HCT116 (cell line): Measurements from ENCODE around the gene SPEF1. TPM values are rescaled to one million over a fixed set of nuclear protein-coding genes. Genes with fewer than 3 reads are reported as not detected.

Source experiments
- ATAC-seq: fragments of 200-7000 bp; cut with Tn5 transposase; 2 replicates; pipeline ENCODE4 v1.9.1; 2020; ENCODE audit warnings: mild to moderate bottlenecking, moderate library complexity
- BruUV-seq: library from RNA; stranded (reverse); fragments of 400-500 nt; replicated peaks from 2 replicates; lab custom pipeline; 2021; lab: Mats Ljungman, UMichigan
- CTCF ChIA-PET: fragments of 300-600 bp; sonication (Branson Sonifier 250); formaldehyde crosslinking; loops from one replicate; lab custom pipeline; 2021; ENCODE audit warnings: antibody characterized with exemption; lab: Charles Lee
- POLR2A ChIA-PET: fragments of 300-600, 350-600 bp; sonication (Branson Sonifier 250); formaldehyde crosslinking; loops from one replicate; lab custom pipeline; 2021; ENCODE audit warnings: antibody characterized with exemption; lab: Charles Lee
- RAD21 ChIA-PET, 2 experiments: fragments of 300-600 bp; sonication (Branson Sonifier 250); formaldehyde crosslinking; loops; one replicate each; lab custom pipeline; 2023; ENCODE audit warnings: low total read pairs in 2 of 2; ENCODE audit not compliant: uncharacterized antibody in 2 of 2, unreplicated experiment in 2 of 2, low non-redundant PET in 1 of 2; lab: Charles Lee
- DNase-seq: peaks from one replicate; pipeline ENCODE4 v3.0.0-alpha.2; 2010; ENCODE audit warnings: low read depth, low spot score
- H2AFZ ChIP-seq: fragments of 200-600 bp; shearing (Covaris generic), sonication (generic); 2 replicates; pipeline ENCODE4 v1.6.1; 2017; ENCODE audit warnings: low read depth, mixed run types, mixed read lengths, antibody characterized with exemption, low read length; ENCODE audit not compliant: poor library complexity, severe bottlenecking
- H3K27ac ChIP-seq: 2 replicates; pipeline ENCODE4 v1.5.1; 2012; ENCODE audit warnings: low read depth, low read length
- H3K27me3 ChIP-seq: fragments of 200-600 bp; sonication (generic); 2 replicates; pipeline ENCODE4 v1.6.1; 2016; ENCODE audit warnings: mixed run types, low read length, mixed read lengths; ENCODE audit not compliant: insufficient read depth
- H3K36me3 ChIP-seq, 2 experiments: fragments of 200-500 bp in 1 of 2; fragments of 200-600 bp in 1 of 2; sonication (Bioruptor generic) in 1 of 2; sonication (generic) in 1 of 2; 2 replicates each; pipeline versions ENCODE4 v1.5.1 to v1.6.1; 2014 to 2016; ENCODE audit warnings: low read length in 2 of 2, inconsistent platforms in 1 of 2, mixed read lengths in 1 of 2, mixed run types in 1 of 2; ENCODE audit not compliant: insufficient read depth in 2 of 2, control insufficient read depth in 1 of 2
- H3K4me1 ChIP-seq, 2 experiments: fragments of 200-600 bp in 1 of 2; sonication (generic) in 1 of 2; 2 replicates each; pipeline versions ENCODE4 v1.5.1 to v1.6.1; 2012 to 2017; ENCODE audit warnings: low read length in 2 of 2, inconsistent platforms in 1 of 2, mild to moderate bottlenecking in 1 of 2, mixed read lengths in 1 of 2, mixed run types in 1 of 2, moderate library complexity in 1 of 2; ENCODE audit not compliant: insufficient read depth in 2 of 2, control insufficient read depth in 1 of 2
- H3K4me2 ChIP-seq: fragments of 200-600 bp; sonication (generic); 2 replicates; pipeline ENCODE4 v1.6.1; 2017; ENCODE audit warnings: mixed run types, low read length, mixed read lengths
- H3K4me3 ChIP-seq, 2 experiments: fragments of 200-600 bp in 1 of 2; sonication (generic) in 1 of 2; replicated peaks in 1 of 2; 2 replicates each; pipeline ENCODE4 v1.5.1; 2011 to 2016; ENCODE audit warnings: low read length in 2 of 2, control low read depth in 1 of 2, low read depth in 1 of 2, mild to moderate bottlenecking in 1 of 2, mixed read lengths in 1 of 2, mixed run types in 1 of 2
- H3K79me2 ChIP-seq: fragments of 200-600 bp; sonication (generic); 2 replicates; pipeline ENCODE4 v1.6.1; 2017; ENCODE audit warnings: mild to moderate bottlenecking, mixed run types, low read length, moderate library complexity, mixed read lengths; ENCODE audit not compliant: insufficient read depth
- H3K9ac ChIP-seq: fragments of 200-600 bp; sonication (generic); 2 replicates; pipeline ENCODE4 v1.6.1; 2016; ENCODE audit warnings: low read length, mixed read lengths
- H3K9me2 ChIP-seq: fragments of 200-600 bp; sonication (generic), shearing (Covaris generic); 2 replicates; pipeline ENCODE4 v1.6.1; 2017; ENCODE audit warnings: mixed run types, mild to moderate bottlenecking, moderate library complexity; ENCODE audit not compliant: insufficient read depth
- H3K9me3 ChIP-seq, 2 experiments: fragments of 200-500 bp in 1 of 2; fragments of 200-600 bp in 1 of 2; sonication (Bioruptor generic) in 1 of 2; sonication (generic) in 1 of 2; 2 replicates each; pipeline ENCODE4 v1.6.1; 2014 to 2017; ENCODE audit warnings: low read length in 2 of 2, mixed read lengths in 2 of 2, inconsistent platforms in 1 of 2, low read depth in 1 of 2, mild to moderate bottlenecking in 1 of 2, mixed run types in 1 of 2, moderate library complexity in 1 of 2; ENCODE audit not compliant: control insufficient read depth in 1 of 2, insufficient read depth in 1 of 2
- H4K20me1 ChIP-seq: fragments of 200-600 bp; sonication (generic), shearing (Covaris generic); 2 replicates; pipeline ENCODE4 v1.6.1; 2017; ENCODE audit warnings: mixed run types, mild to moderate bottlenecking, moderate library complexity; ENCODE audit not compliant: insufficient read depth
- CBX3 ChIP-seq: IDR thresholded peaks from 2 replicates; pipeline ENCODE4 v1.6.1; 2012; ENCODE audit warnings: low read depth
- EZH2 ChIP-seq: fragments of 200-600 bp; sonication (generic); IDR thresholded peaks from 2 replicates; pipeline ENCODE4 v1.6.1; 2017; ENCODE audit warnings: antibody characterized with exemption, mixed run types
- EZH2phosphoT487 ChIP-seq: fragments of 200-600 bp; IDR thresholded peaks from 2 replicates; pipeline ENCODE4 v1.6.1; 2018; ENCODE audit warnings: antibody characterized with exemption, borderline replicate concordance
- FOSL1 ChIP-seq: IDR thresholded peaks from 2 replicates; pipeline ENCODE4 v1.6.1; 2012; ENCODE audit warnings: low read depth
- JUND ChIP-seq: IDR thresholded peaks from 2 replicates; pipeline ENCODE4 v1.6.1; 2012
- POLR2AphosphoS5 ChIP-seq: IDR thresholded peaks from 2 replicates; pipeline ENCODE4 v1.6.1; 2011; ENCODE audit warnings: mild to moderate bottlenecking, low read depth, low read length, moderate library complexity
- RAD21 ChIP-seq: IDR thresholded peaks from 2 replicates; pipeline ENCODE4 v1.6.1; 2012; ENCODE audit warnings: low read depth, mild to moderate bottlenecking
- REST ChIP-seq: IDR thresholded peaks from 2 replicates; pipeline ENCODE4 v1.6.1; 2012; ENCODE audit warnings: low read depth
- SIN3A ChIP-seq: IDR thresholded peaks from 2 replicates; pipeline ENCODE4 v1.6.1; 2012; ENCODE audit warnings: low read depth
- SP1 ChIP-seq: IDR thresholded peaks from 2 replicates; pipeline ENCODE4 v1.6.1; 2012; ENCODE audit warnings: low read depth
- SRF ChIP-seq: IDR thresholded peaks from 2 replicates; pipeline ENCODE4 v1.6.1; 2012; ENCODE audit warnings: low read depth
- TCF7L2 ChIP-seq: IDR thresholded peaks from 2 replicates; pipeline ENCODE4 v1.7.0; 2011; ENCODE audit warnings: borderline replicate concordance, inconsistent platforms; ENCODE audit not compliant: insufficient read depth, insufficient read length; ENCODE audit errors: extremely low read depth
- YY1 ChIP-seq: IDR thresholded peaks from 2 replicates; pipeline ENCODE4 v1.6.1; 2011; ENCODE audit warnings: low read length, low read depth, moderate library complexity, mild to moderate bottlenecking; ENCODE audit not compliant: insufficient replicate concordance; ENCODE audit errors: extremely low read depth
- ZNF274 ChIP-seq: fragments of 200-500 bp; sonication (Bioruptor generic); IDR thresholded peaks from 2 replicates; pipeline ENCODE4 v1.6.1; 2014; ENCODE audit warnings: mild to moderate bottlenecking, low read depth, low read length, inconsistent platforms
- intact Hi-C: fragments of 100-400 bp; cut with micrococcal nuclease; formaldehyde crosslinking; loops from 2 replicates; pipeline ENCODE4 v1.10.0; 2022
- total RNA-seq: library from RNA; stranded (reverse); gene quantifications from one replicate; pipeline ENCODE4 v1.2.1, GENCODE V29; 2021; ENCODE audit not compliant: unreplicated experiment
- TF ChIP-seq, protein P1 (sequence below): IDR thresholded peaks from 2 replicates; pipeline ENCODE4 v1.6.1; 2012
- TF ChIP-seq, protein P2 (sequence below): IDR thresholded peaks from 2 replicates; pipeline ENCODE4 v1.6.1; 2012

The SPEF1 gene
- total RNA-seq, 1 experiment from 2014 or later = 0.93 TPM

DNA sequence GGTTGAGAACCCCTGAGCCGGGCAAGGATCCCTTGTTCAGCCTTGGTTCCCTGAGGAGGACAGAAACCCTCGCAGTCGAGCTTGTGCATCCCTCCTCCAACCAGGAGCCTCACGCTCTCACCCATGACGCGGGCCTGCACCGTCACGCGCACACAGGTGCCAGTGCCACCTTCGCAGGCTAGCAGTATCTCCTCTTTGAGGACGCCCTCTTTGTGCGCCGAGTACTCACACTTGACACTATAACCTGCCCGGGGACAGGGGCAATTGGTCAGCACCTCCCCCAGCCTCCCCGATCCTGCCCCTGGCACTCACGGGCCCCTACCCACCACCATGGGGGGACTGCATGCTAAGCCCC, 27.0 kb downstream of the SPEF1 start:
- H3K27me3 ChIP-seq = no peaks in the 10 kb centered on the region

DNA sequence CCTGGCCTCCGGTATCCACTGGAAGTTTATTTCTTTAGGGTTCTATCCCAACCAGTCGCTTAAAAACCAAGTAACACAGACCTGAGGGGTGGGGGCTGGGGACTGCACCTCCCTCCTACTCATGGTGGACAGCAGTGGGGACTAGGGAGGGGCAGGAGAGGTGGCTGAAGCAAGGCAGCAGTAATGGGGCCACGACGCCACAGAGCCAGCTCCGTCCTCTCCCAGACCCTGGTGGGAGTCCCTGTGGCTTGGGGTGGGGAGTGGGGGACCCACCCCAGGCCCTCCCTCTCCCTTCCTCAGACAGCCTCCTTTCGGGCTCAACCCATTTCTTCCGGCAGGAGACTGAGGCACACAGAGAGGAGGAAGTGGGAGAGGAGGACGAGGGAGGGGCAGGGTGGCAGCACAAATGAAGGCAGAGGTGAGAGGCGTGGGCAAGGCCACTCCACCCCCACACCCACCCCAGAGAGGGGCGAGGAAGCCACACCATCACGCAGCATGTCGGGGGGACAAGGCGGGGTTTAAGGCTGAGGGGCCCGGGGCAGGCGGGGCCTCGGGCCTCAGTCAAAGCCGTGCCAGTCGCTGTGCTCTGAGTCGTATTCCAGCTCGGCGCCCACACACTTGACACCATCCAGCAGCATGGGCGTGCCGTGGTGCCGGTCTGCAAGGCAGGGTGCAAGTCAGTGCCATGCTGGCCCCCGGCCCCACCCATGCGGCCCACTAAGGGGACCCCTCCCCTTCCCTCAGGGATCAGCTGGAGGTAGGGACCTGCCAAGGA, 27.6 kb downstream of the SPEF1 start:
- Histone ChIP-seq H3K79me2 (peaks cover 2% of the 10 kb centered on the region; the same call in 1 of the 2 replicates), H4K20me1 (no peaks in the 10 kb centered on the region), H3K4me2 (no peak overlapping the region), H3K36me3 (peaks cover 6 to 33% of the 10 kb centered on the region in 2 experiments; a peak in 3 of 4 replicates), H3K9me3 (no peaks in the 10 kb centered on the region), H3K27ac (no peak overlapping the region), H3K4me3 (no peak overlapping the region), H3K4me1 (peaks cover 0 to 8% of the 10 kb centered on the region in 2 experiments; a peak in 1 of 4 replicates), H2AFZ (no peak overlapping the region), H3K9ac (no peak overlapping the region), H3K9me2 (no peaks in the 10 kb centered on the region), H3K27me3 (no peaks in the 10 kb centered on the region)
- ATAC-seq (no peak), DNase-seq (no peak)
- ChIA-PET CTCF (interaction anchor here (1.0 to 1.8 kb wide), 7 partner anchors 9 to 101 kb away, joined by 3 to 8 read pairs (median 4); partner anchors contain the start of genes CENPB and SPEF1), POLR2A (no interaction called here), RAD21 (interaction anchor here in 1 of 2 experiments (0.9 to 1.7 kb wide), 2 partner anchors 65 to 101 kb away, joined by 3 read pairs; no protein-coding TSS in a partner anchor)
- intact Hi-C loops = no loop called here
- TSS peak; percentile 71 for BruUV-seq
- no peak for TF ChIP-seq YY1
- no peak for TF ChIP-seq SRF
- TF ChIP-seq, protein P1, sequence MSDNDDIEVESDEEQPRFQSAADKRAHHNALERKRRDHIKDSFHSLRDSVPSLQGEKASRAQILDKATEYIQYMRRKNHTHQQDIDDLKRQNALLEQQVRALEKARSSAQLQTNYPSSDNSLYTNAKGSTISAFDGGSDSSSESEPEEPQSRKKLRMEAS = no peak
- TF ChIP-seq EZH2phosphoT487 = no peak
- TF ChIP-seq EZH2 = no peak
- no peak for TF ChIP-seq FOSL1
- no peak for TF ChIP-seq SP1
- TF ChIP-seq TCF7L2 = no peak
- no peak for TF ChIP-seq ZNF274
- TF ChIP-seq, protein P2, sequence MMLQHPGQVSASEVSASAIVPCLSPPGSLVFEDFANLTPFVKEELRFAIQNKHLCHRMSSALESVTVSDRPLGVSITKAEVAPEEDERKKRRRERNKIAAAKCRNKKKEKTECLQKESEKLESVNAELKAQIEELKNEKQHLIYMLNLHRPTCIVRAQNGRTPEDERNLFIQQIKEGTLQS = no peak
- no peak for TF ChIP-seq POLR2AphosphoS5
- no peak for TF ChIP-seq SIN3A
- no peak for TF ChIP-seq RAD21
- TF ChIP-seq CBX3 = no peak
- TF ChIP-seq REST = no peak

More for the DNA sequence above, 27.0 kb downstream of the SPEF1 start:
- Histone ChIP-seq H3K9ac (no peak overlapping the region), H3K4me1 (peaks cover 0 to 8% of the 10 kb centered on the region in 2 experiments; a peak in 1 of 4 replicates), H4K20me1 (no peaks in the 10 kb centered on the region), H3K9me3 (no peaks in the 10 kb centered on the region), H2AFZ (no peak overlapping the region), H3K36me3 (peaks cover 6 to 36% of the 10 kb centered on the region in 2 experiments; a peak in 3 of 4 replicates), H3K4me2 (no peak overlapping the region), H3K9me2 (no peaks in the 10 kb centered on the region), H3K79me2 (peaks cover 2% of the 10 kb centered on the region; the same call in 1 of the 2 replicates), H3K27ac (no peak overlapping the region), H3K4me3 (no peak overlapping the region)
- intact Hi-C loops = no loop called here
- no TSS peak for BruUV-seq
- DNase-seq (no peak), ATAC-seq (no peak)
- ChIA-PET POLR2A (no interaction called here), RAD21 (no interaction called here), CTCF (interaction anchor here (1.3 kb wide), 1 partner anchor 9 kb away, joined by 3 read pairs; no protein-coding TSS in a partner anchor)
- TF ChIP-seq YY1 = no peak
- TF ChIP-seq JUND = no peak
- TF ChIP-seq CBX3 = no peak
